Amniotic epithelial cell (primary cell): ENCODE measurements around the gene FAM209A.
"Not testable (repeated sequence)": the region's sequence is repeated elsewhere in the genome, so short reads cannot be mapped to it uniquely, and the experiment has no call there.

ENCODE experiments used
- DNase-seq: peaks from one replicate; pipeline ENCODE4 v3.0.0-alpha.2; 2010; ENCODE audit warnings: low read depth

FAM209A gene

GRCh38 chr20:56540415-56540814, 15.9 kb downstream of the FAM209A start:
- peak; percentile 9 for DNase-seq

- DNase-seq, result no peak
Measured at GRCh38 chr20:56542489-56543030, 18.0 kb downstream of the FAM209A start.

GRCh38 chr20:56551571-56551970, 27.0 kb downstream of the FAM209A start:
- no peak for DNase-seq

GRCh38 chr20:56552911-56553629, 28.5 kb downstream of the FAM209A start:
- no peak for DNase-seq

- peak; percentile 97 for DNase-seq
Measured at GRCh38 chr20:56554869-56555268, 30.3 kb downstream of the FAM209A start.

- no peak for DNase-seq
Measured at GRCh38 chr20:56558968-56559367, 34.4 kb downstream of the FAM209A start.

GRCh38 chr20:56564526-56564925, 40.0 kb downstream of the FAM209A start:
- not testable (repeated sequence) for DNase-seq

- no peak for DNase-seq
Measured at GRCh38 chr20:56565511-56565910, 41.0 kb downstream of the FAM209A start.

GRCh38 chr20:56566621-56567020, 42.1 kb downstream of the FAM209A start:
- DNase-seq, result no peak

GRCh38 chr20:56570832-56571231, 46.3 kb downstream of the FAM209A start:
- no peak for DNase-seq

GRCh38 chr20:56572172-56572571, 47.6 kb downstream of the FAM209A start:
- DNase-seq, result peak; percentile 2

- no peak for DNase-seq
Measured at GRCh38 chr20:56573986-56574385, 49.4 kb downstream of the FAM209A start.

GRCh38 chr20:56574531-56575142, 50.1 kb downstream of the FAM209A start:
- no peak for DNase-seq

GRCh38 chr20:56575157-56575556, 50.6 kb downstream of the FAM209A start:
- no peak for DNase-seq
